ENCODE measurements around the gene MYBPC1.
"Not testable (repeated sequence)": the region's sequence is repeated elsewhere in the genome, so short reads cannot be mapped to it uniquely, and the experiment has no call there.

The MYBPC1 gene

GRCh38 chr12:101660662-101661061, 65.9 kb downstream of the MYBPC1 start:
- DNase-seq, result not testable (repeated sequence)

GRCh38 chr12:101663298-101663697, 68.5 kb downstream of the MYBPC1 start:
- DNase-seq, result no peak

- DNase-seq, result no peak
These were observed 70.2 kb downstream of the MYBPC1 start for GRCh38 chr12:101664992-101665391.

GRCh38 chr12:101666052-101666728, 71.4 kb downstream of the MYBPC1 start:
- DNase-seq, result no peak

GRCh38 chr12:101667591-101667990, 72.8 kb downstream of the MYBPC1 start:
- DNase-seq, result no peak

- DNase-seq, result no peak
These were observed 75.4 kb downstream of the MYBPC1 start for GRCh38 chr12:101670007-101670671.

- no peak for DNase-seq
These were observed 76.5 kb downstream of the MYBPC1 start for GRCh38 chr12:101671157-101671791.

GRCh38 chr12:101671833-101672232, 77.1 kb downstream of the MYBPC1 start:
- no peak for DNase-seq

- no peak for DNase-seq
These were observed 80.8 kb downstream of the MYBPC1 start for GRCh38 chr12:101675555-101675954.

- DNase-seq, result not testable (repeated sequence)
These were observed 81.7 kb downstream of the MYBPC1 start for GRCh38 chr12:101676497-101676896.

GRCh38 chr12:101678081-101678480, 83.3 kb downstream of the MYBPC1 start:
- no peak for DNase-seq

GRCh38 chr12:101680240-101680639, 85.5 kb downstream of the MYBPC1 start:
- no peak for DNase-seq

GRCh38 chr12:101680647-101681046, 85.9 kb downstream of the MYBPC1 start:
- DNase-seq, result no peak

- DNase-seq, result not testable (repeated sequence)
These were observed 86.9 kb downstream of the MYBPC1 start for GRCh38 chr12:101681627-101682026.

- no peak for DNase-seq
These were observed 90.3 kb downstream of the MYBPC1 start for GRCh38 chr12:101685092-101685491.

- DNase-seq, result no peak
These were observed 91.4 kb downstream of the MYBPC1 start for GRCh38 chr12:101686176-101686575.

- DNase-seq, result no peak
These were observed 95.8 kb downstream of the MYBPC1 start for GRCh38 chr12:101690544-101691098.

GRCh38 chr12:101691503-101692096, 96.8 kb downstream of the MYBPC1 start:
- DNase-seq, result no peak

- DNase-seq, result no peak
These were observed 99.6 kb downstream of the MYBPC1 start for GRCh38 chr12:101694297-101694848.

GRCh38 chr12:101694986-101695385, 100.2 kb downstream of the MYBPC1 start:
- DNase-seq, result no peak

GRCh38 chr12:101695706-101696105, 100.9 kb downstream of the MYBPC1 start:
- no peak for DNase-seq

GRCh38 chr12:101696251-101697196, 101.8 kb downstream of the MYBPC1 start:
- peak; percentile 75 for DNase-seq
